PC-9 (cell line): Measurements from ENCODE around the gene CHSY1. TPM values are rescaled to one million over a fixed set of nuclear protein-coding genes. Genes with fewer than 3 reads are reported as not detected.

ENCODE experiments used
- BruUV-seq: library from RNA; stranded (reverse); fragments of 400-500 nt; replicated peaks from 2 replicates; lab custom pipeline; 2021; lab: Mats Ljungman, UMichigan
- CTCF ChIA-PET: fragments of 300-600 bp; sonication (Branson Sonifier 250); formaldehyde crosslinking; loops from one replicate; lab custom pipeline; 2022; ENCODE audit warnings: antibody characterized with exemption; lab: Charles Lee
- POLR2A ChIA-PET: fragments of 300-600 bp; sonication (Branson Sonifier 250); formaldehyde crosslinking; loops from one replicate; lab custom pipeline; 2022; ENCODE audit warnings: antibody characterized with exemption; ENCODE audit not compliant: unreplicated experiment; lab: Charles Lee
- DNase-seq, 2 experiments: peaks; one replicate each; pipeline versions ENCODE4 v3.0.0 to v3.0.0-alpha.2; 2015 to 2022; ENCODE audit warnings: mixed read lengths in 1 of 2
- H2AFZ ChIP-seq: fragments of 200-600 bp; sonication (generic); 2 replicates; pipeline ENCODE4 v1.8.1; 2017; ENCODE audit warnings: antibody characterized with exemption
- H3F3A ChIP-seq: fragments of 200-600 bp; sonication (generic); 2 replicates; pipeline ENCODE4 v1.8.1; 2017; ENCODE audit warnings: antibody characterized with exemption, mild to moderate bottlenecking, low read depth; ENCODE audit not compliant: insufficient read depth
- H3K27ac ChIP-seq: fragments of 200-600 bp; sonication (generic); 2 replicates; pipeline ENCODE4 v1.6.1; 2016; ENCODE audit warnings: mixed run types
- H3K27me3 ChIP-seq: fragments of 200-600 bp; sonication (generic); 2 replicates; pipeline ENCODE4 v1.6.1; 2016; ENCODE audit warnings: low read depth, mixed run types; ENCODE audit not compliant: insufficient read depth
- H3K36me3 ChIP-seq: fragments of 200-600 bp; sonication (generic); 2 replicates; pipeline ENCODE4 v1.6.1; 2016; ENCODE audit warnings: low read depth, mixed run types
- H3K4me1 ChIP-seq: fragments of 200-600 bp; sonication (generic); replicated peaks from 2 replicates; pipeline ENCODE4 v1.6.1; 2016; ENCODE audit warnings: mixed run types; ENCODE audit not compliant: insufficient read depth
- H3K4me2 ChIP-seq: fragments of 200-600 bp; sonication (generic); 2 replicates; pipeline ENCODE4 v1.6.1; 2017; ENCODE audit warnings: mixed run types
- H3K4me3 ChIP-seq: fragments of 200-600 bp; sonication (generic); 2 replicates; pipeline ENCODE4 v1.6.1; 2016; ENCODE audit warnings: mixed run types
- H3K79me2 ChIP-seq: fragments of 200-600 bp; sonication (generic); 2 replicates; pipeline ENCODE4 v1.6.1; 2017; ENCODE audit warnings: low read depth, mixed run types
- H3K9me2 ChIP-seq: fragments of 200-600 bp; sonication (generic); 2 replicates; pipeline ENCODE4 v1.8.1; 2017; ENCODE audit warnings: mild to moderate bottlenecking; ENCODE audit not compliant: insufficient read depth
- H3K9me3 ChIP-seq: fragments of 200-600 bp; sonication (generic); 2 replicates; pipeline ENCODE4 v1.8.1; 2016; ENCODE audit warnings: low read depth; ENCODE audit not compliant: insufficient read depth
- H4K20me1 ChIP-seq: fragments of 200-600 bp; sonication (generic); 2 replicates; pipeline ENCODE4 v1.8.1; 2017; ENCODE audit not compliant: insufficient read depth
- EZH2 ChIP-seq: fragments of 200-600 bp; sonication (generic); IDR thresholded peaks from 2 replicates; pipeline ENCODE4 v1.8.0; 2017; ENCODE audit warnings: antibody characterized with exemption, low read depth
- intact Hi-C: fragments of 100-400 bp; cut with micrococcal nuclease; formaldehyde crosslinking; loops from one replicate; pipeline ENCODE4 v1.10.0; 2022; ENCODE audit not compliant: unreplicated experiment
- total RNA-seq: library from RNA; stranded (reverse); gene quantifications from 2 replicates; pipeline ENCODE4 v1.2.3, GENCODE V29; 2021
- TF ChIP-seq, protein P1 (sequence below): fragments of 200-600 bp; sonication (generic); conservative IDR thresholded peaks from 2 replicates; pipeline ENCODE4 v1.6.1; 2017; ENCODE audit warnings: mixed run types, antibody characterized with exemption, mild to moderate bottlenecking, moderate library complexity

Gene CHSY1
- total RNA-seq, 1 experiment from 2014 or later: 10.7 TPM

DNA sequence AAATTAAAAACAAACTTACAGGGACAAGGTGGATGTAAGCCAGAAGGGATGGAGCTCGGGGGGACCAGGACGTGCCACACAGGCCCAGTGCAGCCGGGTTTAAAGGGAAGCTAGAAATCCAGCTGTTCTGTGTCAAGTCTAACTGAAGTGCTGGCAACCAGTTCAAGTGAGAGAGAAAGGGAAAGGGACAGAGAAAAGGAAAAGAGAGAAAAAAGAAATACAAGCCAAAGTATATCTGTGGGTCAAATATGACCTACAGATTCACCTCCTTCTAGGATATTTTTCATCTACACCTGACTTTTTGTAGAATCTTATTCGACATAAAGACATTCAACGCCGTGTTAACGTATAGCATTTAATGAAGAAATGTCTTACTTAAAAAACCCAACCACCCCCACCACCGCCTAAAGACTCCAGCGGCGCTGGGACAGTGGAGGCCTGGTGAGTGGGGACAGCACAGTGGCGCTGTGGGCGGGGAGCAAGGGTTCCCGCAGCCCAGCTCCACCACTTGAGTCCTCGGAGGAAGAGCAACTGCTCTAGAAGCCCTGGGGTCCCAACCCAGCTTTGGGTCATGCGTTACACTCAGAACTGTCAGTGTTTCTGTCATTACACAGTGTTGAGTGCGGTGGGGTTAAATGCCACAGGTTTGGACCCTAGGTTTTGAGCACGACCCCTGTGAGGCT, 62.3 kb downstream of the CHSY1 start:
- intact Hi-C loops: no loop called here
- CTCF ChIA-PET: no interaction called here
- Histone ChIP-seq H3K9me3 (no peaks in the 10 kb centered on the region), H4K20me1 (peaks cover 16% of the 10 kb centered on the region), H3K9me2 (no peaks in the 10 kb centered on the region), H3K4me3 (no peak overlapping the region), H3K4me2 (no peak overlapping the region), H3K36me3 (no peaks in the 10 kb centered on the region), H2AFZ (no peak overlapping the region), H3K27me3 (no peaks in the 10 kb centered on the region), H3K79me2 (0 out of 2 replicates have a peak, but pooled peaks cover 16% of the 10 kb centered on the region), H3K4me1 (no peaks in the 10 kb centered on the region), H3F3A (no peaks in the 10 kb centered on the region; the same call in 1 of the 2 replicates), H3K27ac (no peak overlapping the region)
- BruUV-seq: no TSS peak
- DNase-seq: no peak
- no peak for TF ChIP-seq EZH2
- TF ChIP-seq, protein P1, sequence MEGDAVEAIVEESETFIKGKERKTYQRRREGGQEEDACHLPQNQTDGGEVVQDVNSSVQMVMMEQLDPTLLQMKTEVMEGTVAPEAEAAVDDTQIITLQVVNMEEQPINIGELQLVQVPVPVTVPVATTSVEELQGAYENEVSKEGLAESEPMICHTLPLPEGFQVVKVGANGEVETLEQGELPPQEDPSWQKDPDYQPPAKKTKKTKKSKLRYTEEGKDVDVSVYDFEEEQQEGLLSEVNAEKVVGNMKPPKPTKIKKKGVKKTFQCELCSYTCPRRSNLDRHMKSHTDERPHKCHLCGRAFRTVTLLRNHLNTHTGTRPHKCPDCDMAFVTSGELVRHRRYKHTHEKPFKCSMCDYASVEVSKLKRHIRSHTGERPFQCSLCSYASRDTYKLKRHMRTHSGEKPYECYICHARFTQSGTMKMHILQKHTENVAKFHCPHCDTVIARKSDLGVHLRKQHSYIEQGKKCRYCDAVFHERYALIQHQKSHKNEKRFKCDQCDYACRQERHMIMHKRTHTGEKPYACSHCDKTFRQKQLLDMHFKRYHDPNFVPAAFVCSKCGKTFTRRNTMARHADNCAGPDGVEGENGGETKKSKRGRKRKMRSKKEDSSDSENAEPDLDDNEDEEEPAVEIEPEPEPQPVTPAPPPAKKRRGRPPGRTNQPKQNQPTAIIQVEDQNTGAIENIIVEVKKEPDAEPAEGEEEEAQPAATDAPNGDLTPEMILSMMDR: no peak
- POLR2A ChIA-PET: no interaction called here

- peaks cover 10% of the 10 kb centered on the region; the same call in 1 of the 2 replicates for H4K20me1 ChIP-seq
- ChIA-PET POLR2A (no interaction called here), CTCF (no interaction called here)
- no peak overlapping the region for H3K4me2 ChIP-seq
- H3K36me3 ChIP-seq: no peaks in the 10 kb centered on the region
- no peaks in the 10 kb centered on the region for H3K4me1 ChIP-seq
- 0 out of 2 replicates have a peak, but pooled peaks cover 12% of the 10 kb centered on the region for H3K79me2 ChIP-seq
- H3F3A ChIP-seq: no peaks in the 10 kb centered on the region; the same call in 1 of the 2 replicates
- no peaks in the 10 kb centered on the region for H3K9me3 ChIP-seq
- no peaks in the 10 kb centered on the region for H3K27me3 ChIP-seq
- H3K27ac ChIP-seq: no peak overlapping the region
- no TSS peak for BruUV-seq
- no peak for TF ChIP-seq EZH2
- TF ChIP-seq, protein P1: no peak
- no peak overlapping the region for H3K4me3 ChIP-seq
- no peak overlapping the region for H2AFZ ChIP-seq
- intact Hi-C loops: no loop called here
- H3K9me2 ChIP-seq: no peaks in the 10 kb centered on the region
- DNase-seq: no peak
These were observed 63.0 kb downstream of the CHSY1 start for GRCh38 chr15:101188637-101189408.

DNA sequence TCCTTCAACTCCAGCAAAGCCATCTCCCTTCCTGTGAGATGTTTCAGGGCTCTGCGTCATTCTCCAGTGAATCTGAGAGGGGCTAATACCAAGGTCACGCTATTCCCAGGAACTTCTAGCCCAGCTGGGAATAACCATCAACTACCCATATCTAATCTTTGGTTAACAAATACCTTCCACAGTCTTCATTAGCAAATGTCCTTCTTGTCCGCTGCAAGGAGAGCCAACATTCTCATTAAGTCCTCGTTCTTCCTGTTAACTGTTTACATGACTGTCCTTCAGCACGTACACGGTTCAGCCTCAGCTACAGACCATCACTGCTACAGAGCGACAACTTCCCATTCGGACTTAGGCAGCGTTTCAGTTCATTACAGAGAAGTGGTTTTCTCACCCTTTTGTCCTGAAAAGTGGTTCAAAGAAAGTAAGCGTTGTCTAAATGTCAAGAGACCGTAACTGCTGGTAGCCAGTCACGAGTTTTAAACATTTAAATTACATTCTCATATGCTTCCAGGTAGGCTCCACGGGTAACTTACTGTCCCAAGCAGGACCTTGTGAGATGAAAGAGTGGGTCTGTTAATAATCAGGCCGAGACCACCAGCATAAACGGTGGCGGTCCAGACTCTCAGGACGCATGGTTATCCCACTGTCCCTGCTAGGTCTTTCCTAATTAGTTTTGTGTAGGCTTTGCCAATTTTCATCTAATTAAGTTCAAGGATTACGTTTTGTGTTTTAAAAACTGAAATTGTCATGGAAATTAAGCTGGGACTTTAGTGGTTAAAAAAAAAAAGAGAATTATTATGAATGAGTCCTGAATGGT, 63.8 kb downstream of the CHSY1 start:
- Histone ChIP-seq H3F3A (no peaks in the 10 kb centered on the region; the same call in 1 of the 2 replicates), H3K36me3 (no peaks in the 10 kb centered on the region), H4K20me1 (peaks cover 10% of the 10 kb centered on the region; the same call in 1 of the 2 replicates), H2AFZ (no peak overlapping the region), H3K4me2 (no peak overlapping the region), H3K4me1 (no peaks in the 10 kb centered on the region), H3K79me2 (0 out of 2 replicates have a peak, but pooled peaks cover 12% of the 10 kb centered on the region), H3K27ac (no peak overlapping the region), H3K4me3 (no peak overlapping the region), H3K27me3 (no peaks in the 10 kb centered on the region), H3K9me3 (no peaks in the 10 kb centered on the region), H3K9me2 (no peaks in the 10 kb centered on the region)
- BruUV-seq: no TSS peak
- ChIA-PET POLR2A (no interaction called here), CTCF (no interaction called here)
- DNase-seq: no peak
- intact Hi-C loops: no loop called here
- TF ChIP-seq, protein P1: no peak
- TF ChIP-seq EZH2: no peak
